UCSD-AML1 (cell line): ENCODE results near the gene CSMD2.
A peak's percentile ranks its signal among the peaks of the same experiment; 100 is the strongest.

Experiments
- DNase-seq: peaks from one replicate; lab custom pipeline; 2025; ENCODE audit not compliant: unreplicated experiment; lab: John Stamatoyannopoulos, UW

CSMD2 gene

GRCh38 chr1:33656467-33657005 is 508.5 kb downstream of the CSMD2 start:
- no peak for DNase-seq

DNA sequence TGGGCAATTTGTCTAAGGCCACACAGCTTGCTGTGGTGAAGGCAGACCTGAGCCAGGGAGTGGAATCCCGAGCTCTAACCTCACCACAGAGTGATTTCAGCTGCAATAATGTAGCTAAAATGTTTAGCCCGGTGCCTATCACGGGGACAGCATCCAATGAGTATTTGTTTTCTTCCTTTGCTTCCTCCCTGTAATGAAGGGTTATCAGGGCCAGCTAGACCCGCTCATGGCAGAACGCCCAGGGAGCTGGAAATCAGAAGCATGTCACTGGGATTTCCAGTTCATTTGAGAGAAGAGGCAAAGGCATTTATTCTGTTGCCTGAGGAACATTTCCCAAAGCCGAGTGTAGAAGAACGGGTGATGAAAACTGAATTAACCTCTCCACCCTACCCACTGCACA is 509.5 kb downstream of the CSMD2 start:
- DNase-seq = no peak

DNA sequence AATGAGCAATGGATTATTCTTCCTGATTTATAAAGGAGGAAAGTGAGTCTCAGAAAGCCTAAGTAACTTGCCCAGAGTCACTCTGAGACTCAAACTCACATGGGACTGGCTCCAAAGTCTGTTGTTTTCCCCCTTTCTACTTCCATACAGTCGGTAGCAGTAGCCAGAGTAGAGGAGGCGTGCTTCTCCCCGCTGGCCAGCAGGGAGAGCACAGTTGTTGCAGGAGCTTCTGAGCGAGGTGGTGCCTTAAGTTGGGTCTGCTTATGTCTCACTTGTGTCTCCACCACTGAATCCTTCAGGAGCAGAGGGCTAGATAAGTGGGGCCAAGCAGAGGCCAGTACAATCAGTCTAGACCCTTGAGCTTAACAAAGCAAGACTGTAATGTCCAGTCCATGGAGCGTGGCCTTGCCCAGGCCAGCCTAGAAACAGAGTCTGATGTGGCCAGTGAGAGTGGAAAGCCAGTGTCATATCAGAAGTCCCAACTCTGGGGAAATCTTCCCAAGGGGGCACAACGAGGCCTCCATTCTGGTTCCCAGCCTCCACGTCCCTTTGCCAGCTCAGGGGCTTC is 510.7 kb downstream of the CSMD2 start:
- no peak for DNase-seq

DNA sequence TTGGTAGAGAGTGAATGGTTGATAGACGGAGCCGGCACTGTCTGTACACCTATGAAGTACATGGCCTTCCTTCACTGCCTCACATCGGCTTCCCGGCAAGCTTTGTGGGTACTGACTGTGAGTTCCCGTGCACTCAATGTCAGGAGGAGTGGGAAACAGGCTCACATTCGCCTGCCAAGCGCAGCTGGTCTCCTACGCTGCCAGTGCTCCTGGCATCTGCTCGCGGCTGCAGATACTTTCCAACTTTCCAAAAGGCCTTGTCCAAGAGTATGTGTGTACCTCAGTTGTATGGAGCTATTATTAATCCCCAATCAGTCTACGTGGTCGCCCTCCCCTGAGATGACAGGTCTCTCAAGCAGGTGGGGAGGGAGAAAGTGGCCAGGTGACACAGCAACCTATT is 511.8 kb downstream of the CSMD2 start:
- DNase-seq = no peak

DNA sequence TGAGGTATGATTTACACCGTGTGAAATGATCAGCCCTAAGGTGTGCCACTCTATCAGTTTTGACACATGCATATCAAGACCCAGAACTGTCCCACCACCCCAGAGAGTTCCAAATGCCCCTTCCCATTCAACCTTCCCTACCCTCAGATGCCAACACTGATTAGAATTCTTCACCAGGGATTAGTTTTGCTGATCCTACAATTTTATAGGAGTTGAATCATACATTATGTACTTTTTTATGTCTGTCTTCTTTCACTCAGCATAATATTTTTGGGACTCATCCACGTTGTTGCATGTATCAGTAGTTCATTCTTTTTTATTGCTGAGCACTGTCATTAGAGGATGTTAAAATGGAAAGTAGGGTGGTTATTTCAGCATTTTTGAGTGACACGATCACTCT is 514.3 kb downstream of the CSMD2 start:
- DNase-seq = no peak

DNA sequence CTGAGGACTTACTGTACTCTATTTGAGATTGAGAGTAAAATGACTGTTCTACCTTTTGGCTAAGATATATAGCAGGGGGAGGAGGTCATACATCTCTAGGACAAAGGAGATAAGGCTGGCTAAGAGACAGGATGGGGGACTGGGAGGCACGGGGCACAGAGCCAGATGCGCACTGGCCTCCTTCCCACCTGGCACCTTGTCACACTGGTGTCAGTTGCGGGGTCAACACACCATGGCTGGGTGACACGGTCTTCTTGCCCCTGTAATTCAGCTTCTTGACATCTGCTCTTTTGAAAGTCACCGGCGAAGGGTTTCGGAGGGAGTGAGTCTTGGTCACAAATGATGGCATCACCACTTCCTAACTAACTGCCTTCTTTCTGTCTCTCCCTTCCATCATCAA is 515.3 kb downstream of the CSMD2 start:
- no peak for DNase-seq

DNA sequence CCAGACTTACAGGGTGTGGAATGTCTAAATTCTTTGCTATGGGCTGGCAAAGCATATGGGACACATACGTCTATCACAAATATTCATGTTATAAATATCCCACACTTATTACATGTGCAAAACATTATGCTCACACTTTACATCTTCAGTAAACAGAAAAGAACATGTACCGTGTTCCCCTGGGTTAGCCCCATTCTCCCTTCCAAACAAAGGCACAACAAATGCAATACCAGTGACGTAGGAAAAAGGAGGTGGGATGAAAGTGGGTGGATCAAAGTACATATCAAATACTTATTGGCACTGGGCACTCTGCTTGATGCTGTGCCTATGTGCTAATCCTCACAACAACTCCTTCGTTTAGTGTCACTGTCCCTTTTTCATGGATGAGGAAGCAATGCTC is 521.8 kb downstream of the CSMD2 start:
- DNase-seq = no peak

- DNase-seq = no peak
These were observed 523.8 kb downstream of the CSMD2 start for GRCh38 chr1:33641104-33641830.

GRCh38 chr1:33640114-33640660 is 524.8 kb downstream of the CSMD2 start:
- no peak for DNase-seq

- DNase-seq = no peak
These were observed 527.1 kb downstream of the CSMD2 start for GRCh38 chr1:33637846-33638440.

DNA sequence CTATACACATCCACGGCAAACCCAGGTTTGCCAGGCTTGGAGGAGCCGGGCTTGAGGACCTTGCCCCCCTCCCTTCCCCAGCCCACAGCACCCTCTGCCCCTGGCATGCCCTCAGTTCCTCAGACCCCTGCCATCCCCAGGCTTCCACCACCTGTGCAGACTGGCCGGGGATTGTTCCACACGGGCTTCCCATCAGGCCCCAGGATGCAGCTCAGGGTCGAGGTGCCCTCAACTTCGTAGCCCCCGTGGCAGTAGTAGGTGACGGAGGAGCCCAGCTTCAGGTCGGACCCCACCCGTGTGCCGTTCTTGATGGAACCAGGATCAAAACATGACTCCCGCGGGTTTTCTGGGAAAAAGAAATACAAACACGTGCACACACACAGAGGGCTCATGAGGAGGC is 528.8 kb downstream of the CSMD2 start:
- no peak for DNase-seq

- no peak for DNase-seq
These were observed 529.6 kb downstream of the CSMD2 start for GRCh38 chr1:33635336-33636012.

GRCh38 chr1:33634806-33635205 is 530.2 kb downstream of the CSMD2 start:
- no peak for DNase-seq

- DNase-seq = no peak
These were observed 530.9 kb downstream of the CSMD2 start for GRCh38 chr1:33634143-33634542.

DNA sequence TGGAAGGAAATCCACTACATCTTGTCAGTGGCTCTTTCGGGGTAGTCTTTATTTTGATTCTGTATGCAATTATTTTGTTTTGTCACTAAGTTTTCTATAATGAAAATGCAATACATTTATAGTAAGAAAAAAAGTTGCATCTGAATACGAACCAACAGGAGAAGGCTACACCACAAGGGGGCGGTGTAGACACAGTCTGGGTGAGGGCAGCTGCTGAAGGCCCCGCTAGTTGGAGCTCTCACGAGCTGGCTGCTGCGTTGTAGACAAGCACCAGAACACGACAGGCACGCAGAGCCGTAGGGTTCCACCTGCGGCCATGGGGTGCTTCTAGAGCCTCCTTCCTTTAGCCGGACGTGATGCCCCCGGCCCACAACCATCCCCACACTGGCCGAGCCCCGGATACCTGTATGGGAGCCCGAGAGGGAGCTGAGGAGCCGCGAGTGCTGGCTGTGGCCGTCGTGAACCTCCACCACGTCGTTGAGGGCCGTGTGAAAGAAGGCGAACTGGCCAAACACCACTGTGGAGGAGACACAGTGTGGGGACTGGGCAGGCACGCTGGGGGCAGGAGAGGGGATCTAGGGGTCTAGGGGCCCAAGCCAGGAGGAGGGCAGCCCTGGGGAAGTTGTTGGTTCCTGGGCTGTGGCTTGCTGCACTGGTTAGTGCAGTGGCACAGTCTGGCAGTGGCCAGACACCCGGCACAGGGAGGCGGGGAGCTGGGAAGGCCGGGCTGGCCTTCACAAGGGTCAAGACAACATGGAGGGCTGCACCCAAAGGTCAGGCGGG is 531.8 kb downstream of the CSMD2 start:
- DNase-seq = peak; percentile 80

DNA sequence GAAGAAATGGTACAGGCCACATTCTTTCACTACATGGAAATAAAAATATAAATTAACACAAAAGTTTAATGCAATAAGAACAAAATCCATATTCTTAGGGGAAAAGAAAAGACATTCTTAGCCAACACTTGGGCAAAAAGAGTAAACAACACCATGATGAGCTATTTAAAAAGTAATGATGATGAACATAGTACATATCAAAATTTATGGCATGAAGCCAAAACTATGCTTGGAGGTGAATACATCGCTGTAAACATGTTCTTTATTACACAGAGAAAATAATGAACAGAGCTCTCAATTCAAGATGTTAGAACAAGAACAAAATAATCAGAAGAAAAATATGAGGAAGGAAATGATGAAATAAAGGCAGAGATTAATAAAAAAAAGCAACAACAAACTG is 534.3 kb downstream of the CSMD2 start:
- no peak for DNase-seq

- DNase-seq = no peak
These were observed 538.2 kb downstream of the CSMD2 start for GRCh38 chr1:33626801-33627200.

DNA sequence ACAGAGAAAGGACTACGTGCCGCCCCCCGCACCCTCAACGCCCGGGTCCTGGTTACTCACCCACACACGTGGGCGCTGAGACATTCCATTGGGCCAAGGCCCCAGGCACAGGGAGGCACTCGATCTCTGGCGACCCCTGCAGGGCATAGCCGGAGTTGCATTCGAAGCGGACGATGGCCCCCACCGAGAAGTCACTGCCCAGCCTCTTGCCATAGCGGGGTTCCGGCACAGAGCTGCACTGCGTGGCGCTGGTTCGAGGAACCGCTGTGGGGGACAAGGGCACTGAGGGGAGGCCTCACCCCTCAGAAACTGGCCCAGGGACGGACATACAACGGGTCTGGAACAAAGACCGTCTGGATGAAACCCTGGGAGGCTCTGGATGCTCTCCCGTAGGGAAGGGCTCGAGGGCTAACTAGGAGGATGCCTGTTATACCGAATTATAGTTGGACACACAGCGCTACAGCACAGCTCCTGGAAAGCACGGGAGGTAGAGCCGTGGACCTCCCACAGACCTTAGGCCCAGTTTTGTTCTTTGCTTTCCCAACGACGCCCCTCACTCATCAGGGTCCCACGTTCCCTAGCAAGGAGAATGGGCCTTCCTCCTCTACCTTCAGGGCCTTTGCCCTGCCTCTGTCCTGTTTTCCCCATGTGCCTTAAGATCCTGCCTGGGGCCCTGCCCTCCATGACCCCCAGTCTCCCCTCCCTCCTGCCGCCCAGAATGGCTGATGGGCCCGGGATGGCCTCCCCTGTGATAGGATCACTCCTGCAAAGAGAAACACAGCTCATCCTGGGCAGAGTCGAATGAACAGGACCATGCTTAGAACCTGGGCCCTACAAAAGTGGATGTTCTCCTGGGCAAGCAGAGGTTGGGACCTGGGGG is 539.8 kb downstream of the CSMD2 start:
- no peak for DNase-seq

DNA sequence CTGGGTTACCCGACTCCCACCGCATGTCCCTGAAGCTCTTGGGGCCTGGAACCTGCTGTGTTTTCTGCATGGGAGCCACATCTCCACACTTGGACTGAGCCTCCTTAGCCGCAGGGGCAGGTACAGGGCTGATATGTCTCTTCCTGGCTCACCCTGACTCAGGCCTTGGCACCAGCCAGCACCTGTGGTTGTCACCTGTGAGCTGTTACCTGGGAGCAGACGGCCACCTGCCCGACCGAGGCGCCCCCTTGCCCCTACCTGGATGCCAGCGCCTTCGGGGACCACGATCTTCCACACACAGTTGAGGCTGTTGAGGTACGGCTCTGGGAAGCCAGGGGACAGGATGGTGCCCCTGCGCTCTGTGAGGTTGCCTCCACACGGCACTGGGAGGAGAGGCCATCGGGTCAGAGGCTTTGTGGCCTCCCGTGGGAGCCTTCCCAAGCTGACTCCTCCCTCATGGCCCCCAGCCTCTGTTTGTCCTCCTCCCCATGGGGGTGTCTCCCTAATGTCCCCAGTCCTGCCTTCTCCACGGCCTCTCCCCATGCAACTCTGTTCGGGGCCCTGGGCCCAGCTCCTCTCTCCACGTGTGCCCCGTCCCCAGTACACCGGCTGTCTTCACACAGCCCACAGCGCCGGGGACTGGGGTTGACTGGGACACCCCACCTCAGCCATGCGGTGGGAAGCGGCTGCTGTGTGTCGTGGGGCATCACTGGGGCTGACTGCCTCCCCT is 540.6 kb downstream of the CSMD2 start:
- no peak for DNase-seq
